ENCODE measurements around the gene MGRN1.
A peak's percentile ranks its signal among the peaks of the same experiment; 100 is the strongest.

DNA sequence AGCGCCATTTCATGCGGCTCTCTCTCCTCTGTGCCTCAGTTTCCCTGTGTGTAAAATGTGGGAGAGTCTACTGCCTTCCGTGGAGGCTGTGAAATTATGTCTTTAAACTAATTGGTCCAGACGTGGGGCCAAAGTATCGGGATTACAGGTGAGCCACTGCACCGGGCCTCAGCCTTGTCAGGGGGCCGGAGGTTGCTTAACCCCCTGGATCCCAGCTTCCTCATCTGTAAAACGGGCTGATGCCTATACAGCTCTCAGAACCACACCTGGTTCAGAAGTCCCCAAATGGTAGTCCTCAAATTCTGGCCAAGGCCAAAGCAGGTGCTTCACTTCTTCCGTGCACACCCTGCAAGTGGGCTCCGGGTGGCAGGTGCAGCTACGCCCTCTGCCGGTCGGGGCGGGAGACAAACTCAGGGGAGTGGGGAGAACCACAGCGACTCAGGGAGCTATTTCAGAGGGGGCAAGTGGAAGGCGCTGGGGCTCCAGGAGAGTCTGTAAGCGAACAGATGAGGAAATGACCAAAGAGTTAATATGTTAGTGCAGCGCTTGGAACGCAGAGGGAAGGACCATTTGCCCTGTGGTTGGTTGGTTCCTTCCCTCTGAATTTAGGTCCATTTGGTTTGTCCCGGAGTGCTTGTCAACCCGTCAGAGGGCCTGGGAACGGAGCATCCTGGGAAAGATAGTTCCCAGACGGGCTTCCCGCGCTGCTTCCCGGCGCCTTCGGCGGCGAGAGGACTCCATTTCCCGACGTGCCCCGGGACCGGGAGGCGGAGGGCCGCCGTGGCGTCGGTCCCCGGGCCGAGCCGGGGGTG, at the start of gene MGRN1:
- TF ChIP-seq, protein P1, sequence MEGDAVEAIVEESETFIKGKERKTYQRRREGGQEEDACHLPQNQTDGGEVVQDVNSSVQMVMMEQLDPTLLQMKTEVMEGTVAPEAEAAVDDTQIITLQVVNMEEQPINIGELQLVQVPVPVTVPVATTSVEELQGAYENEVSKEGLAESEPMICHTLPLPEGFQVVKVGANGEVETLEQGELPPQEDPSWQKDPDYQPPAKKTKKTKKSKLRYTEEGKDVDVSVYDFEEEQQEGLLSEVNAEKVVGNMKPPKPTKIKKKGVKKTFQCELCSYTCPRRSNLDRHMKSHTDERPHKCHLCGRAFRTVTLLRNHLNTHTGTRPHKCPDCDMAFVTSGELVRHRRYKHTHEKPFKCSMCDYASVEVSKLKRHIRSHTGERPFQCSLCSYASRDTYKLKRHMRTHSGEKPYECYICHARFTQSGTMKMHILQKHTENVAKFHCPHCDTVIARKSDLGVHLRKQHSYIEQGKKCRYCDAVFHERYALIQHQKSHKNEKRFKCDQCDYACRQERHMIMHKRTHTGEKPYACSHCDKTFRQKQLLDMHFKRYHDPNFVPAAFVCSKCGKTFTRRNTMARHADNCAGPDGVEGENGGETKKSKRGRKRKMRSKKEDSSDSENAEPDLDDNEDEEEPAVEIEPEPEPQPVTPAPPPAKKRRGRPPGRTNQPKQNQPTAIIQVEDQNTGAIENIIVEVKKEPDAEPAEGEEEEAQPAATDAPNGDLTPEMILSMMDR (IDR thresholded peaks at IDR 0.05; ENCODE audit: borderline replicate concordance, extremely low read depth, low read length, poor library complexity, severe bottlenecking), result peak; percentile 99
- TF ChIP-seq EZH2 (IDR thresholded peaks at IDR 0.05; ENCODE audit: borderline replicate concordance, low read depth, low read length, severe bottlenecking), result no peak
